GM12875 (cell line): Measurements from ENCODE around the gene NUP85.
"Not testable (repeated sequence)": the region's sequence is repeated elsewhere in the genome, so short reads cannot be mapped to it uniquely, and the experiment has no call there.

Experiments used
- H3K4me3 ChIP-seq: one replicate; pipeline ENCODE4 v1.5.1; 2011; ENCODE audit warnings: low read depth, low read length, control low read depth
- TF ChIP-seq, protein P1 (sequence below): IDR thresholded peaks from 2 replicates; pipeline ENCODE4 v1.5.1; 2011; ENCODE audit warnings: low read depth, mild to moderate bottlenecking, control low read depth, inconsistent platforms, low read length, moderate library complexity, borderline replicate concordance; ENCODE audit not compliant: insufficient read depth

NUP85 gene, protein sequence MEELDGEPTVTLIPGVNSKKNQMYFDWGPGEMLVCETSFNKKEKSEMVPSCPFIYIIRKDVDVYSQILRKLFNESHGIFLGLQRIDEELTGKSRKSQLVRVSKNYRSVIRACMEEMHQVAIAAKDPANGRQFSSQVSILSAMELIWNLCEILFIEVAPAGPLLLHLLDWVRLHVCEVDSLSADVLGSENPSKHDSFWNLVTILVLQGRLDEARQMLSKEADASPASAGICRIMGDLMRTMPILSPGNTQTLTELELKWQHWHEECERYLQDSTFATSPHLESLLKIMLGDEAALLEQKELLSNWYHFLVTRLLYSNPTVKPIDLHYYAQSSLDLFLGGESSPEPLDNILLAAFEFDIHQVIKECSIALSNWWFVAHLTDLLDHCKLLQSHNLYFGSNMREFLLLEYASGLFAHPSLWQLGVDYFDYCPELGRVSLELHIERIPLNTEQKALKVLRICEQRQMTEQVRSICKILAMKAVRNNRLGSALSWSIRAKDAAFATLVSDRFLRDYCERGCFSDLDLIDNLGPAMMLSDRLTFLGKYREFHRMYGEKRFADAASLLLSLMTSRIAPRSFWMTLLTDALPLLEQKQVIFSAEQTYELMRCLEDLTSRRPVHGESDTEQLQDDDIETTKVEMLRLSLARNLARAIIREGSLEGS

DNA sequence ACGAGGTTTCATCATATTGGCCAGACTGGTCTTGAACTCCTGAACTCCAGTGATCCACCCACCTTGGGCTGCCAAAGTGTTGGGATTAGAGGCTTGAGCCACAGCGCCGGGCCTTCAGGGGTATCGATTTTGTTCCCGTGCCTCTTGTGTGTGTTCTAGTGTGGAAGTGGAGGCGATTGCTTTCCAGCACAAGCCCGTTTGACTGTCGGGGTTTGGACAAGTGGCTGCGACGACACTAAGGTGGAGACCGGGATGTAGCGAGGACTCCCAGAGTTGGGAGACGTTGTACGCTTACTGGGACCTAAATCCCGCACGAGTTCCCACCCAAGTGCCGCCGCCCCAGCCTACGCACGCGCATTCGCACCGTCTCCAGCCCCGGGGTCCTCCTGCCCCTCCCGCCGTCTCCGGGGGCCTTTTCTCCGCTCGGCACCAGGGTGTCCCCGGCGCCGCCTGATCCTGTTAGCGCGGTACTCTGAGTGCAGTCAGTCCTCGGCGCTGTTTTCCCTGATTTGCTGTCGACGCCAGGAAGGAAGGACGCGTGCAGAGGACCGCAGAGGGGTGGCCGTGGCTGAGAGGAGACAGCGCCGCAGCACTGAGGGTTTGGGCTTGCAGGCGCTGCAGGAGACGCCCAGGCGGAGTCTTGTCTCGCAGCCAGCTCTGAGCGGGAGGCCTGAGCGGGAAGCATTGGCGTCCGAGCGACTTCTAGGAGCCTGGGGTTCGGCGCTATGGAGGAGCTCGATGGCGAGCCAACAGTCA lies at the start of gene NUP85:
Gene NUP85, plus strand, starts transcription at position 643 of the 756 bp plus-strand sequence. Its CDS starts 83 bp downstream, at position 726.
- peak within 1 kb of the TSS; percentile 79 for H3K4me3 ChIP-seq
- TF ChIP-seq, protein P1, sequence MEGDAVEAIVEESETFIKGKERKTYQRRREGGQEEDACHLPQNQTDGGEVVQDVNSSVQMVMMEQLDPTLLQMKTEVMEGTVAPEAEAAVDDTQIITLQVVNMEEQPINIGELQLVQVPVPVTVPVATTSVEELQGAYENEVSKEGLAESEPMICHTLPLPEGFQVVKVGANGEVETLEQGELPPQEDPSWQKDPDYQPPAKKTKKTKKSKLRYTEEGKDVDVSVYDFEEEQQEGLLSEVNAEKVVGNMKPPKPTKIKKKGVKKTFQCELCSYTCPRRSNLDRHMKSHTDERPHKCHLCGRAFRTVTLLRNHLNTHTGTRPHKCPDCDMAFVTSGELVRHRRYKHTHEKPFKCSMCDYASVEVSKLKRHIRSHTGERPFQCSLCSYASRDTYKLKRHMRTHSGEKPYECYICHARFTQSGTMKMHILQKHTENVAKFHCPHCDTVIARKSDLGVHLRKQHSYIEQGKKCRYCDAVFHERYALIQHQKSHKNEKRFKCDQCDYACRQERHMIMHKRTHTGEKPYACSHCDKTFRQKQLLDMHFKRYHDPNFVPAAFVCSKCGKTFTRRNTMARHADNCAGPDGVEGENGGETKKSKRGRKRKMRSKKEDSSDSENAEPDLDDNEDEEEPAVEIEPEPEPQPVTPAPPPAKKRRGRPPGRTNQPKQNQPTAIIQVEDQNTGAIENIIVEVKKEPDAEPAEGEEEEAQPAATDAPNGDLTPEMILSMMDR, result no peak

DNA sequence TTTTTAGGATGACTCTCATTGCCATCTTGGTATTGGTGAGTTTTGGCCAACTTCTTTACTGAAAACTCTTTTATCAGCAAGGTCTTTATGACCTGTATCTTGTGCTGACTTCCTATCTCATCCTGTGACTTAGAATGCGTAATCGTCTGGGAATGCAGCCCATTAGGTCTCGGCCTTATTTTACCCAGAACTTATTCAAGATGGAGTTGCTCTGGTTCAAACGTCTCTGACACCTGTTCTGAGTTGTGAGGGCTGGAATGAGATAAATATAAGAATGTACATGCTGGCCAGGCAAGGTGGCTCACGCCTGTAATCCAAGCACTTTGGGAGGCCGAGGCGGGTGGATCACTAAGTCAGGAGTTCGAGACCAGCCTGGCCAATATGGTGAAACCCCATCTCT lies 47.0 kb upstream of the NUP85 start:
- H3K4me3 ChIP-seq, result not testable (repeated sequence)

DNA sequence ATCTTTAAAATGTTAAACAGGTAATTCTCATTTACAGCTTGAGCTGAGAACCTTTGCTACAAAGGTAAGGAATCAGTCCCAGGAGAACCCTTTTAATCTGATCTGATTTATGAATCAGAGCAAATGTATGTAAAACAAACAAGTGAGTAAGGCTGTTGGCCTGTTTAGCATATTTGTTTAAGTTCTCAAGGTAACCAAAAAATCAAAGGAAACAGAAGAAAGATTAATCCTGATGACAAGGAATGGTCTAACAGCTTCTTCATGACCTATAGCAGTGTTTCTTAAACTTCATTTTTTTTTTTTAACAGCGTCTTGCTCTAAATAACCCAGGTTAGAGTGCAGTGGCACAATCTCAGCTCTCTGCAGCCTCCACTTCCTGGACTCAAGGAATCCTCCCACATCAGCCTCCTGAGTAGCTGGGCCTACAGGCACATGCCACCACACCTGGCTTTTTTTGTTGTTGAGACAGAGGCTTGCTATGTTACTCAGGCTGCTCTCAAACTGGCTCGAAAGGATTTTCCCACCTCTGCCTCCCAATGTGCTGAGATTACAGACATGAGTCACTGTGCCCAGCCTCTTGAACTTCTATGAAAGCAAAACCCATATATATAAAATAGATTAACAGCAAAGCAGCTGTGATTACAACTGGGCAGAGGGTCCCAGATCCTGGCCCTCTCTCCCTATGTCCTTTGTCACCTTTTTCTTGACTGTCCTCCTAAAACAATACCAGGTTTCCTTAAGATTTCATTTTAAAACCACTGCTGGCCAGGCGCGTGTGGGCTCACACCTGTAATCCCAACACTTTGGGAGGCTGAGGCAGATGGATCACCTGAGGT lies 46.1 kb upstream of the NUP85 start:
- no peak overlapping the region for H3K4me3 ChIP-seq
- TF ChIP-seq, protein P1, result no peak

DNA sequence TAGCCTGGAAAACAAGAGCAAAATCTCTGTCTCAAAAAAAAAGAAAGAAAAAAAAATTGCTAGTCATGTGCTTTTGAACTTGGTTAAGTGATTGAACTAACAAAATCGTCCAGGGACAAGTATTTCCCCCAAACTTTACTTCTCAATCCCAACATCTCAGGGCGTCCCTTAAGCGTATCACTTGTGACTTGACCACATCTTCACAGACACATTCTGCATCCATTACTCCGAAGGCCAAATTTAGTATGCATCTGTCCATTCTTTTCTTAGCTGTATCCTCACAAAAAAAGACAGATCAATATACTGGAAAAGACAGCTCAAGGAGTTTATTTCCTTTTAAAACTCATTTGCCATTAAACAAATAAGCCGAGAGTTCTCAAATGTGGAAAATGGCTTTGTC lies 45.3 kb upstream of the NUP85 start:
- TF ChIP-seq, protein P1, result no peak
- H3K4me3 ChIP-seq, result no peak overlapping the region

DNA sequence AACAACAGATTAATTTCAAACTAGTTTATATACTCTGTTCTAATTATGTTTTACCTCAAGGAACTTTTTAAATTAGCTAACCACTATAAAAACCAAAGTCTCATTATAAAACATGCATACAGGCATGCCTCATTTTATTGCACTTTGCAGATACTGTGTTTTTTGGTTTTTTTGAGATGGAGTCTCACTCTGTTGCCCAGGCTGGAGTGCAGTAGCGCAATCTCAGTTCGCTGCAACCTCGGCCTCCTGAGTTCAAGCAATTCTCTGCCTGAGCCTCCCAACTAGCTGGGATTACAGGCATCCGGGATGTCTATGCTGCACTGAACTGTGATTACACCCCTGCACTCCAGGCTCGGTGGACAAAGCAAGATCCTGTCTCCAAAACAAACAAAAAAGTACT lies 42.4 kb upstream of the NUP85 start:
- no peak overlapping the region for H3K4me3 ChIP-seq
- TF ChIP-seq, protein P1, result no peak

DNA sequence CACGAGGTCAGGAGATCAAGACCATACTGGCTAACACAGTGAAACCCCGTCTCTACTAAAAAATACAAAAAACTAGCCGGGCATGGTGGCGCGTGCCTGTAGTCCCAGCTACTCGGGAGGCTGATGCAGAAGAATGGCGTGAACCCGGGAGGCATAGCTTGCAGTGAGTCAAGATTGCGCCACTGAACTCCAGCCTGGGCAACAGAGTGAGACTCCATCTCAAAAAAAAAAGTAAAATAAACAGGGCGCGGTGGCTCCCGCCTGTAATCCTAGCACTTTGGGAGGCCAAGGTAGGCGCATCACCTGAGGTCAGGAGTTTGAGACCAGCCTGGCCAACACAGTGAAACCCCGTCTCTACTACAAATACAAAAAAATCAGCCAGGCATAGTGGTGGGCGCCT lies 40.9 kb upstream of the NUP85 start:
- H3K4me3 ChIP-seq, result not testable (repeated sequence)

DNA sequence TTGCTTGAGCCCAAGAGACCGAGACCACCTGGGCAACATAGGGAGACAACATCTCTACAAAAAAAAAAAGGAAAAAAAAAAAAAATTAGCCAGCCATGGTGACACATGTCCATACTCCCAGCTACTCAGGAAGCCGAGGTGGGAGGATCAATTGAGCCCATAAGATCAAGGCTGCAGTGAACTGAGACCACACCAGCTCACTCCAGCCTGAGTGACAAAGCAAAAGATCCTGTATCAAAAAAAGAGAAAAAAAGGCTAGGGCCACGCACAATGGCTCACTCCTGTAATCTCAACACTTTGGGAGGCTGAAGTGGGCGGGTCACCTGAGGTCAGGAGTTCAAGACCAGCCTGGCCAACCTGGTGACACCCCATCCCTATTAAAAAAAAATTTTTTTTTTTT lies 36.5 kb upstream of the NUP85 start:
- TF ChIP-seq, protein P1, result no peak
- H3K4me3 ChIP-seq, result no peak overlapping the region
